ENCODE results near the gene WBP11. TPM values are rescaled to one million over a fixed set of nuclear protein-coding genes. Genes with fewer than 3 reads are reported as not detected.

WBP11 gene
- total RNA-seq, 1 donor from 2014 or later: 53.5 TPM

- Histone ChIP-seq H3K4me1 (peaks cover 10% of the 10 kb centered on the region), H3K9ac (no peak overlapping the region), H4K20me1 (ENCODE audit: low read depth) (no peaks in the 10 kb centered on the region), H3K79me2 (ENCODE audit: low read depth) (no peaks in the 10 kb centered on the region), H3K4me2 (no peak overlapping the region), H3K4me3 (no peak overlapping the region), H3K36me3 (peaks cover 10% of the 10 kb centered on the region), H3F3A (ENCODE audit: low read depth) (peaks cover 7% of the 10 kb centered on the region), H3K27ac (no peak overlapping the region), H2AFZ (replicated peaks) (no peak overlapping the region), H3K9me3 (ENCODE audit: low read depth) (no peaks in the 10 kb centered on the region), H3K27me3 (no peaks in the 10 kb centered on the region)
- Mint-ChIP-seq H3K4me1 (peaks cover 13% of the 10 kb centered on the region), H3K4me3 (no peak overlapping the region), H3K9me3 (no peaks in the 10 kb centered on the region), H3K27me3 (ENCODE audit: insufficient read depth, low read depth) (no peaks in the 10 kb centered on the region), H3K27ac (no peak overlapping the region), H3K36me3 (peaks cover under 1% of the 10 kb centered on the region)
- TF ChIP-seq EZH2phosphoT487 (IDR thresholded peaks at IDR 0.05) (no peak), CTCF (IDR thresholded peaks at IDR 0.05) (no peak), EZH2 (IDR thresholded peaks at IDR 0.05) (no peak)
- no peak for DNase-seq (ENCODE audit: low spot score)
These were observed 21.7 kb downstream of the WBP11 start for GRCh38 chr12:14781563-14781962.

GRCh38 chr12:14780859-14781258 is 22.4 kb downstream of the WBP11 start:
- Mint-ChIP-seq H3K36me3 (no peaks in the 10 kb centered on the region), H3K9me3 (no peaks in the 10 kb centered on the region), H3K4me3 (no peak overlapping the region), H3K27me3 (ENCODE audit: insufficient read depth, low read depth) (no peaks in the 10 kb centered on the region), H3K27ac (no peak overlapping the region), H3K4me1 (peaks cover 18% of the 10 kb centered on the region)
- Histone ChIP-seq H3K4me2 (no peak overlapping the region), H2AFZ (replicated peaks) (no peak overlapping the region), H3K9me3 (ENCODE audit: low read depth) (no peaks in the 10 kb centered on the region), H3F3A (ENCODE audit: low read depth) (peaks cover 7% of the 10 kb centered on the region), H3K36me3 (peaks cover 7% of the 10 kb centered on the region), H3K9ac (no peak overlapping the region), H3K79me2 (ENCODE audit: low read depth) (no peaks in the 10 kb centered on the region), H4K20me1 (ENCODE audit: low read depth) (peaks cover under 1% of the 10 kb centered on the region), H3K4me1 (peaks cover 10% of the 10 kb centered on the region), H3K4me3 (no peak overlapping the region), H3K27ac (no peak overlapping the region), H3K27me3 (no peaks in the 10 kb centered on the region)
- TF ChIP-seq EZH2phosphoT487 (IDR thresholded peaks at IDR 0.05) (no peak), EZH2 (IDR thresholded peaks at IDR 0.05) (no peak), CTCF (IDR thresholded peaks at IDR 0.05) (no peak)
- no peak for DNase-seq (ENCODE audit: low spot score)

GRCh38 chr12:14779834-14780233 is 23.4 kb downstream of the WBP11 start:
- Histone ChIP-seq H3K36me3 (no peaks in the 10 kb centered on the region), H3F3A (ENCODE audit: low read depth) (peaks cover under 1% of the 10 kb centered on the region), H3K27ac (no peak overlapping the region), H3K27me3 (no peaks in the 10 kb centered on the region), H3K4me2 (no peak overlapping the region), H2AFZ (replicated peaks) (no peak overlapping the region), H3K4me1 (peaks cover 10% of the 10 kb centered on the region), H4K20me1 (ENCODE audit: low read depth) (peaks cover 8% of the 10 kb centered on the region), H3K79me2 (ENCODE audit: low read depth) (no peaks in the 10 kb centered on the region), H3K9ac (no peak overlapping the region), H3K4me3 (no peak overlapping the region), H3K9me3 (ENCODE audit: low read depth) (no peaks in the 10 kb centered on the region)
- Mint-ChIP-seq H3K4me1 (peaks cover 25% of the 10 kb centered on the region), H3K36me3 (no peaks in the 10 kb centered on the region), H3K27me3 (ENCODE audit: insufficient read depth, low read depth) (no peaks in the 10 kb centered on the region), H3K27ac (no peak overlapping the region), H3K4me3 (no peak overlapping the region), H3K9me3 (no peaks in the 10 kb centered on the region)
- TF ChIP-seq CTCF (IDR thresholded peaks at IDR 0.05) (no peak), EZH2phosphoT487 (IDR thresholded peaks at IDR 0.05) (no peak), EZH2 (IDR thresholded peaks at IDR 0.05) (no peak)
- no peak for DNase-seq (ENCODE audit: low spot score)

All from neural progenitor cell (in vitro differentiated cells).